Measurements from ENCODE around the gene TRIM3.

The TRIM3 gene

GRCh38 chr11:6401464-6401863 is 72.3 kb downstream of the TRIM3 start:
- no peak for DNase-seq (ENCODE audit: low spot score)

- no peak for DNase-seq (ENCODE audit: low spot score)
Measured at GRCh38 chr11:6400431-6401345, 73.1 kb downstream of the TRIM3 start.
